NCI-H2171 (cell line): ENCODE data around the gene C1orf232.

Source experiments
- DNase-seq: peaks from one replicate; lab custom pipeline; 2025; lab: John Stamatoyannopoulos, UW

Gene C1orf232

DNA sequence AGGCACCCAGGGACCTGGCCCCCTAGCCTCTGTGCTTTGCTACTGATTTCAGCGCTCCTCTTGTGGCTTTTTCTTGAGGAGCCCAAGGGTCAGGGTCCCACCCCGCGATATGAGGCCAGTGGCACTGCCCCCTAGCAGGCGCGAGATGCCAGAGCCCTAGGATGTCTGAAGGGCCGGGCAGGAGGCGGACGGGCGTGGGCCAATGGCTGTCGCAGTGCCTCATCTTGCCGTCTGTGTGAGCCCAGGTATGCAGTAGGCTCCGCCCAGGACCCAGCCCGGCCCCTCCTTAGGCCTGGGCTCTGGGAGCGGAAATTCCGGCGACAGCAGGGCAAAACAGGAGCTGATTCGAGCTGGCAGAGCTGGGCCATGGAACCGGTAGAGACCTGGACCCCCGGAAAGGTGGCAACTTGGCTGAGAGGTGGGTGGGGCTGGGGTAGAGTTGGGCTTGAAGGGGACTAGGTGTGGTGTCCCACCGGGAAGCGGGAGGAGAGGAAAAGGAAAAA lies 8.5 kb upstream of the C1orf232 start, which contains the start of gene CNKSR1:
Gene CNKSR1, plus strand, starts transcription at position 310 of the 503 bp plus-strand sequence. Its CDS starts 57 bp downstream, at position 367.
- no peak for DNase-seq

DNA sequence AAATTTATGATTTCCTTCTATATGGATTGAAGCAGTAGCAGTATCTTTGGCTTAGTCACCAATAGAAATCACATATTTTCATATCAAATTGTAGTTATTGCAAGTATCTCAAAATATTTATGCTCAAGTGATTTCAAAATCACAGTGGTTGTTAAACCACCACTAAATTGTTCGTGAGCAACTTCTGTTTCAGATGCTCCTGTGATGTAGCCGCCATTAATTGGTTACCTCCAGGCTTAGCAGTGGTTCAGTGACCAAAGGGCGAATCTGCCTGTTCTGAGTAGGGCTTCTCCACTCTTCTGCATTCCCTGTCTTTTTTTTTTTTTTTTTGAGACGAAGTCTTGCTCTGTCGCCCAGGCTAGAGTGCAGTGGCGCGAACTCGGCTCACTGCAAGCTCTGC lies 6.6 kb upstream of the C1orf232 start:
- DNase-seq, result no peak

DNA sequence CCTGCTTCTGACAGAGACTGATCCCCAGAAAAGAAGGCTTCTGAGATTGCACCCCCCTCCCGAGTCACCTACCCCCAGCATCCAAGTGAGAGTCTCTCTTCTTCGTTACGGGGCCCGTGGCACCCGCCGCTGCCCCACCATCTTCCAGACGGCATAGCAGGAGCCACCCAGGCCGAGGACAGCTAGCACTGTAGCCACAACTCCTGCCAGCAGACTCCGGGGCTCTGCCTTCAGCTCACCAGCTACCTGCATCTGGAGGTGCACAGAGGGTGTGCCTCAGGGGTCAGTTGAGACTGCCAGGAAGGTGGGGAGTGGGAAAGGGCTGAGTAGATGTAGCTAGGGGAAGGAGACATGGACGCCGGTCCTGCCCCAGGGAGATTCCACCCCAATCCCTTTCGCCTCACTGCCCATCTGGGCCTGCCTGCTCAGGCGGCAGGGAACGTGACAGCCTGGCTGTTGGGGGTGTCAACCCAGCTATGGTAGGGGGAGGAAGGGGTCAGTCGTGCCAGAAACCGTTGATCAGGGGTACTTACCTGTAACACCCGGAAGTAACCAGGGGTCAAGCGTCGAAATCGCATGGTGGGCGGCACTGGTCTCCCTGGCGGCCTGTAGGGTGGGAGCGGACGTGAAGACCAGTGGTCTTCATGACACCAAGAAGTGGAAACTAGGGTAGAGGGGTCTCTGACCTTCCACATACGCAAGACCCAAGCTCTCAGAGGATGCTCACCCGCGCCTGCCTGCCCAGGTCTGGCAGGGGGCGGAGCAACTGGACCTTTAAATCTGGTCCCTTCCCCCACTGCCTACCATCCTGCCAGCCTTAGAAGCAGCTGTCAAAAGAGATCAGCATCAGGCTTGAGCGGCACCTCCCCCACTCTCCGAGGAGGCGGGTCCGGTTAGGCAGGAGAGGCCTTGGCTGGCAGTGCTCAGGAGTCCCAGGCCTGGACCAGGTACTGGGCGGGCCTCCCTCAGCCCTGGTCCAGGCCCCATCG lies 2.6 kb upstream of the C1orf232 start, which contains the start of gene ZNF593OS:
Gene ZNF593OS, minus strand, starts transcription at position 749 of the 989 bp plus-strand sequence. Its CDS starts 171 bp downstream, at position 578.
- DNase-seq, result no peak

DNA sequence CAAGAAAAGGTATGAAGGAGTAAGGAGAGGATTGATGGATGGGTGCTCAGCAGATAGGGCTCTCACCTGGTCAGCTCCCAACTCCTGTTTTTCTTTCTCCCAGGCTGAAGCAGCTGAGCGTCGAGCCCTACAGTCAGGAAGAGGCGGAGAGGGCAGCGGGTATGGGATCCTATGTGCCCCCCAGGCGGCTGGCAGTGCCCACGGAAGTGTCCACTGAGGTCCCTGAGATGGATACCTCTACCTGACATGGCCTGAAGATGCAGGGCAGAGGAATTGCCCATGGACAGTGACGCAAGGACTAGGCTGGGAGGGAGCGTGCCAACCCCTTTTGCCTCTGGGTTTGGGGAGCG lies 1.7 kb upstream of the C1orf232 start:
- no peak for DNase-seq

DNA sequence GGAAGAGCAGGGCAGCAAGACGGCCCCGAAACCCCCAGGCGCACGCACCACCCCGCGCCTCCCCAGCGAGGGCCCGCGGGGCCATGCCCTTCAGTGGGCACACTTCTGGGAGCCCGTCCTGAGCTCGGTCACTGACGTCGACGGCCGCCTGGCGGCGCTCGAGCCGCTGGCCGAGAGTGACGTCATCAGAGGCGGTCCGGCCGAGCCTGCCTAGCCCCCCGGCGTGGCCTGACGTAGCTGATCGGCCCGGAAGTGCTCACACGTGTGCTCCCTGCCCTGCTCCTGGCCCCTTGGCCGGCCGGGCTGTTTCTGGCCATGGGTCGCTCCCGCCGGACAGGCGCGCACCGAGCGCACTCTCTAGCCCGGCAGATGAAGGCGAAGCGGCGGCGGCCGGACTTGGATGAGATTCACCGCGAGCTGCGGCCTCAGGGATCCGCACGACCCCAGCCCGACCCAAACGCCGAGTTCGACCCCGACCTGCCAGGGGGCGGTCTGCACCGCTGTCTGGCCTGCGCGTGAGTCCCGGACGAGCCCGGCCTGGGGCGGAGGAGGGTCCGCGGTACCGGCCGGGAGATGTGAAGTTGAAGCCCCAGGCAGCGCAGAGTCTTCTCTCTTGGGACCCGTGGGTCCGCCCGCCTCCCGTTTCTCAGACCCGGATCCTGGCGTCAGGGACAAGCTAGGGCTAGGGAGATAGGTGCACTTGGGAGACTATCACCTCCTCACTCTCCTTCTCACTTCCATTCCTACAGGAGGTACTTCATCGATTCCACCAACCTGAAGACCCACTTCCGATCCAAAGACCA lies 1.1 kb upstream of the C1orf232 start, which contains the start of gene ZNF593:
Gene ZNF593, plus strand, starts transcription at position 240 of the 803 bp plus-strand sequence. Its CDS starts 76 bp downstream, at position 316.
- peak; percentile 78 for DNase-seq

DNA sequence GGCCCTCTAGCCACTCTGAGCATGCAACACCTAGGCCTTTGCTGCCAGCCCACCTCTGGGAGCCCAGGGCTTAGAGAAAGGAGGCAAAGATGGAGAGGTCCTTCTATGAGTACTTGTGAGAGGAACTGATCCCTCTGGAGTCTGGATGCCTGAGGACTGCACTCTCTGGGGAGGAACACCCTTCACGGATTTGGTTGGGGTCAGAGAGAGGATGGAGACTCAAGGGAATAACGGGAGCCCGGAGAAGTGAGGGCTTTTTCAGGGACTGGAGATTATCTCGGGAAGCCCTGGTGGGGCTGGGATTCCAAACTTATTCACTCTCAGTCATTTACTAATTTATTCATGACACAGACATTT lies 413 bp upstream of the C1orf232 start:
- DNase-seq, result no peak

DNA sequence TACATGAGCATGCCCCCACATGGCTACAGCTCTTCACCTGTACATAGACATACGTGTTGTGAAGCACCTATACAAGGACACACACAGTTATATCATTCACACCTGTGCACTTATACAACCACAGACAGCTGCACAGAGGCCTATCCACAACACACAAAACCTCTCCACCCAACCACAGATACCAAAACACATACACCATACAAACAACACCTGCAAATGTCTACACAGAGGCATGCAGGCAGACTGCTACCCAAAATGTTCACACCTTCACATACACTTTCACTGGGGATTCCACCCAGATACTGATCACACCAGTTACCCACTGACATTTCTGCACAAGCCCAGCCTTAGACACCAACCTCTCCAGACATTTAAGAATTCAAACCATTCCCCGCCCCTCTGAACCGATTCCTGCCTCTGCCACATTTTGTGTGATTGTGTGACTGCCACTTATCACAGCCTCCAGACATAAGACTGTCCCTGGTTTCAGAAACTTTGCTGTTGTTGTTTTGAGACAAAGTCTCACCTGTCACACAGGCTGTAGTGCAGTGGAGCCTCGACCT lies 2.0 kb downstream of the C1orf232 start:
- DNase-seq, result no peak

DNA sequence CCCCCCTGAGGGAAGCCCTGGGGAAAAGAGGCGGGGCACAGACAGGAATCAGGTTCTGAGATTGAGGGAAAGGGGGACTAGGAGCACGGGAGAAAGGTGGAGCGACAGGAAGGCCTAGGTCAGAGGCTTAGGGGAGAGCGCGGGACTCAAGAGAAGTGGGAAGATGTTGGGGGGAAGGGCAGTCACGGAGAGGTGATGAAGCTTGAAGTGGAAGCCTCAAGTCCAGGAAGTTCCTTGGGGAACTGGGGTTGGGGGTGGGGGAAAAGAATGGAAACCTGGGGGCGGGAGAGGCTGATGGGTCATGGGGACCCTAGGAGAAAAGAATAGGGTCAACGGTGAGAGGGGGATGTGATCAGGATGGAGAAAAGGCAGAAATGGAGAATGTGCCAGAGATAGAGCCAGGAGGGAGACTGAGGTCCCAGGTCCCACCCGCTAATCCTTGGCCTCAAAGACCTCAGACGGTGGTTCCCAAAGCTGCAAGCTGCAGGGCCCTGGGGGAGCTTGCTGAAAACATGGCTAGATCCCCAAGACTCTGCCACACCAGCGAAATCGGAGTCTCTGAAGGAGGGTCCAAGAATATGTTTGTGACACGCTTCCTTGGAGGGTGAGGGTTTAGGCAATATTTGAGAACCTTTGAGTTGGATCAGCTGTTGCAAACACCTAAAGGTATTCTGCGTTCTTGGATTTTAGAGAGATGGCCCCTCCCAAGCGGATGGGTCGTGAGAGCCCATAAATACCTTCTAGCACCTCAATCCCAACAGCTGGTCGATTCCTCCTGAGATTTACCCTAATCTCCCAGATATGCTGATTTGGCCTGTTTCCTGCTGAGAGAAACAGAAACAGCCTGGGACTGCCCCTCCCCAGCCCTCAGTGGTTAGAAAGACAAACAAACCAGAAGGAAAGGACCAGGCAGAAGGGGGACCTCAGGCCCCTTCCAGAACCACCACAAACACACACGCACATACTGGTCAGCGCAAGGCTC lies 3.6 kb downstream of the C1orf232 start:
- DNase-seq, result peak; percentile 3

DNA sequence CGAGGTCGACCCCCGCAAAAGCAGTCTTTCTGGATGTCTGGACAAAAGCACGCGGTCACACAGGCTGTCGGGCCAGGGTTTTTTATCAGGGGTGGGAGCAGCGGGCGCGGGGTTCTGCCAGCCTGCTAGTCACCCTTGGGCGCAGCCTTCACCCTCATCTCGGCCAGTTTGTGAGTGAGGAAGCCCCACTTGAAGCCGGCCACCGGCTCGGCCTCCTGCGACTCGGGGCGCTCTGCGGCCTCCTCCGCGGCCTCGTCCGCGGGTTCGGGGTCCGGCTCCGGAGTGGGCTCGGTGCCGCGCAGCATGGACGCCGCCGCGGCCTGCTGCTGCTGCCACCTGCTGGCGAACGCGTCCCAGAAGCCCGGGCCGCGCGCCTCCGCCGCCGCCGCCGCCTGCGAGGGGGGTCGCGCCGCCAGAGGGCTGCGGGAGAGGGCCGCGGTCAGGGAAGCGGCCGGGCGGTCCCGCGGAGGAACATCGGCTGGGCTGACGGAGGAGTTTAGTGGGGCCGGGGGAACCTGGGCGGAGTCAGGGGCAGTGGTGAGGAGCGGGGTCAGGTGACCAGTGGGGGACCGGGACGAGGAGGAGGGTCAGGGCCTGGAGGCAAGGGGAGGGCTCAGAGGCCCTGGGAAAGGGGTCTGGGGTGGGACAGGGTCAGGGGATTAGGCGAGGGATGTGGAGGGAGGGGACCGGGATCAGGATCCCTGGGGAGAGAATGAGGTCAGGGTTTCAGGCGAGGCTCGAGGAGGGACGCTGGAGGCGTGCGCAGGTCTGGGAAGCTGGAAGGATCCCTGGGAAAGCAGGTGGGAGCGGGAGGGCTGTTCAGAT lies 4.5 kb downstream of the C1orf232 start:
- peak; percentile 29 for DNase-seq

DNA sequence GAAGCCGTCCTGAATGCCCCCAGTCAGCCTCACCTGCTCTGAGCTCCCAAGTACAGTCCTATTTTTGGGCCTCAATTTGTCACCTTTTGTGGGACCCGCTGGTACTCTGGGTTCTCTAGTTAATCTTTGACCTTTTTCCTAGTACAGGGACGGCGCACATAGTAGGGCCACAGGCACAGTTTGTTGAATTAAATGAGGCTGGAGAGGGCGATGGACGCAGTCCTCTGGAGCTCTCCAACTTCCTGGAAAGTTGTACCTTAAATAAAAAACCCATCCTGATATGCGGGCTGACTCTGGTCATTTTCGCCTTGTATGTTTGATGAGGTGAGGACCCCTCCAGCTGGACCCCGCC lies 5.1 kb downstream of the C1orf232 start:
- no peak for DNase-seq

DNA sequence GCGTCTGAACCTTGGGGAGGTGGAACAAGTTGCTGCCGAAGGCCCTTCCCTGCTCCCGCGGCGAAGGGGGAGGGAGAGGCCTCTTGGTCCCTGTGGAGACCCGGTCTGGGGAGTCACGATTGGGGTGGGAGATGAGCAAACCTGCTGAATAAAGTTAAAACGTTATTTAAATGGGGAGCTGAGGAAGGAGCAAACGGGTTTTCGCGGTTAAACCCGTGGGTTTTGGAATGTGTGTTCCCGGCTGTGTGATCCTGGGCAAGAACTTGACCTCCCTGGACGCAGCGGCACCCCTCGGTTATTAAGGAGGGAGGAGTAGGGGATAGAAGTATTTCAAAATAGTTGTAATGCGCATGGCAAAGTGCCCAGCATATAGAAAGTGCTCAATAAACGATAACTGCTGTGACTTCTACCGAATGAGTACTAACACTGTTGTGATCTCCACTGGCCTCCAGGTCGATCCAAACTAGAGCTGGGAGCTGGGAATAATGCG lies 6.5 kb downstream of the C1orf232 start:
- DNase-seq, result no peak

DNA sequence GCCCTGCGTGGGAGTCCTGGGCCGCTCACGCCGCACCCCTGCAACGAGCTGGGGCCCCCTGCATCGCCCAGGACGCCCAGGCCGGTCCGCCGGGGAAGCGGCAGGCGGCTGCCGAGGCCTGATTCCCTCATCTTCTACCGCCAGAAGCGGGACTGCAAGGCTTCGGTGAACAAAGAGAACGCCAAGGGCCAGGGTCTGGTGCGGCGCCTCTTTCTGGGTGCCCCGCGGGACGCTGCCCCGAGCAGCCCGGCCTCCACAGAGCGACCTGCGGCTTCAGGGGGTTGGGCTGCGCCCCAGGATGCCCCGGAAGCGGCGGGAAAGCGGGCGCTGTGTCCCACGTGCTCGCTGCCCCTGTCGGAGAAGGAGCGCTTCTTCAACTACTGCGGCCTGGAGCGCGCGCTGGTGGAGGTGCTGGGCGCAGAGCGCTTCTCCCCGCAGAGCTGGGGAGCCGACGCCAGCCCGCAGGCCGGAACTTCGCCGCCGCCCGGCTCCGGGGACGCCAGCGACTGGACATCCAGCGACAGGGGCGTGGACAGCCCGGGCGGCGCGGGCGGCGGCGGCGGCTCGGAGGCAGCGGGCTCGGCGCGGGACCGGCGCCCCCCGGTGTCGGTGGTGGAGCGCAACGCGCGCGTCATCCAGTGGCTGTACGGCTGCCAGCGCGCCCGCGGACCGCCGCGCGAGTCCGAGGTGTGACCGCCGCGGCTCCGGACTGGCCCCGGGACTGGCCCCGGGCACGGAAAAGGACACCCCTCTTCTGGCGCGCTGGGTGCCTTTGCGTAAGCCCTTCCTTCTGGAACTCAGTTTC lies 7.1 kb downstream of the C1orf232 start:
- DNase-seq, result no peak

DNA sequence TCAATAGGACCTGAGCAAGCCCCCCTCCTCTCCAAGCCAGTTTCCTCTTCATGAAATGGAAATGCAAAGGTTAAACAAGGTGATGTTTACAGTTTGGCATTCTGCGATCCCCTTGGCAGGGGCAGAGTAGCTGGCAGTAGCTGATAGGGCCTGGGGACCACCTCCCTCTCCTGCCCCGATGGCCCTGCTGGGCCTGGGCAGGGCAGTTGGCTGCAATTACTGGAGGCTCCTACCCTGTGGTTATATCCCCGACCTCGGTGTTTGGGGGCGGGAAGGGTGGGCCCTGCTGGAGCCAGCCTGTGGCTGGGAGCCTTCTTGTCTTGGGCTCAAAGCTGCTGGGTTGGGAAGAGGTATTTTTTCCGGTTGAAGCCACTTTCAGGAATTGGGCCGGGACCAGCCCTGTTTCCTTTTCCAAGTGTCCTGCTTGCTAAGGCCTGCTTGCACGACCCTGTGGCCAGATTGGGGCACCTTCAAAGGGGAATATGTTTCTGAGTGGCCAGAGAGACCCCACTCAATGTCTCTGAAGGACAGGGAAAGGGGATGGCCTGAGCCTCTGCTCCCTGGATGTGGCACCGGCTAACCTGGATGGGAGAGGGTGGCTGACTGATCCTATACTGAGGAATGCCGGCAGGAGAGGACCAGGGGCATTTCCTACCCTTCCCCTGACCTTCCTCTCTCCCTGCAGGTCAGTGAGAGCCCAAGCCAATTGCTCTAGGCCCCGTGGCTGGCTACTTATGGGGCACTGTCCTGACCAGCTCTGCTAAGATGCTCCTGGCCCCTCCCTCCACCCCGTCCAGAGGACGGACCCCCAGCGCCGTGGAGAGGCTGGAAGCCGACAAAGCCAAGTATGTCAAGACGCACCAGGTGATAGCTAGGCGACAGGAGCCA lies 8.0 kb downstream of the C1orf232 start:
- no peak for DNase-seq

DNA sequence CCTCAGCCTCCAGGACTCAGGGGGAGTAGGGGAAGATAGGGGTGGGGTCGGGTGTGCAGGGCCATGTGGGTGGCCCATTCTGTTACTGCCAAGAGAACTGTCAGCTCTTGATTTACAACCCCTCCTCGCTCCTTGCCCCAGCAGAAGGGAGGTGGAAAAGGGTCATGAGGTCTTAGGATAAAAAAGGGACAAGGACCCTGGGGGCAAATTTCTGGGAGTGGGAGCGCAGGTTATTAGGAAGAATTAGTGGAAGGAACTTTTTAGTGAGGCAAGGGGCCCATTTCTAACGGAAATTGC lies 9.1 kb downstream of the C1orf232 start:
- no peak for DNase-seq

DNA sequence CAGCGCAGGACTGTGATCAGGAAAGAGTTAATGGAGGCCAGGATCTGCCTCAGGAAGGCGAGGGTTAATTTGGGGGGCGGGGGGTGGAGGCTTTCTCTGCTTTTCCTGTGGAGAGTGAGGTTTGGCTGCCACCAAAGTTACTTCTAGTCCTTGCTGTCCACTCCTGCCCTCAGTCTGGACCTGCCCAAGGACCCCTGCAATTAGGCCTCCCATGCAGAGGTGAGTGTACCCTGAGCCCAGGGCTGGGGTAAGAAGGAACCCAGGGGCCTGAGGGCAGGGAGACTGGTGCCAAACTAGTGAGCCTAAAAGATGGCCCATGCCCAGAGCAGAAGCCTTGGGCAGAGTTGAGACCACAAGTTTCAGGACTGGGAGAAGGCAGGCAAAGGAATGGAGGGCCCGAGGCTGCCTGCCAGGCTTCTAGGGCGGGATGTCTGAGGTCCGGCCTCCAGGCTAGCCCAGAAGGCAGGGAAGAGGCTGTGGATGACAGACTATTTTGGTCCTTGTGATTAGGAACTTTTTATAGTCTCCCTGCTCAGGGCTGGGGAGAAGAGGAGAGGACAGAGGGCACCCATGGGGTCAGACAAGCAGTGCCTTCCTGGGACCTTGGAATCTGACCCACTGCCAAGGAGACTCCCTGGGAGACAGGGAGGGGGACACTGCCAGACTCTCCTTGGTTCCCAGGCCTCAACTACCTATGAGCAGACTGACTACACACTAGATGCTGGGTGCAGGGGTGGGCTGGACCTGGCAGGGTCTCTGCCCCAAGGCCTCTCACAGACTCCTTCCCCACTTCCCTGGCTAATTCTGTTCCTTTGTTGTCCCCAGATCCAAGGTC lies 9.6 kb downstream of the C1orf232 start, which contains the start of gene FAM110D:
Gene FAM110D, plus strand, starts transcription at position 172 of the 835 bp plus-strand sequence. CDS start 2,213 bp downstream, outside the sequence.
- DNase-seq, result no peak

DNA sequence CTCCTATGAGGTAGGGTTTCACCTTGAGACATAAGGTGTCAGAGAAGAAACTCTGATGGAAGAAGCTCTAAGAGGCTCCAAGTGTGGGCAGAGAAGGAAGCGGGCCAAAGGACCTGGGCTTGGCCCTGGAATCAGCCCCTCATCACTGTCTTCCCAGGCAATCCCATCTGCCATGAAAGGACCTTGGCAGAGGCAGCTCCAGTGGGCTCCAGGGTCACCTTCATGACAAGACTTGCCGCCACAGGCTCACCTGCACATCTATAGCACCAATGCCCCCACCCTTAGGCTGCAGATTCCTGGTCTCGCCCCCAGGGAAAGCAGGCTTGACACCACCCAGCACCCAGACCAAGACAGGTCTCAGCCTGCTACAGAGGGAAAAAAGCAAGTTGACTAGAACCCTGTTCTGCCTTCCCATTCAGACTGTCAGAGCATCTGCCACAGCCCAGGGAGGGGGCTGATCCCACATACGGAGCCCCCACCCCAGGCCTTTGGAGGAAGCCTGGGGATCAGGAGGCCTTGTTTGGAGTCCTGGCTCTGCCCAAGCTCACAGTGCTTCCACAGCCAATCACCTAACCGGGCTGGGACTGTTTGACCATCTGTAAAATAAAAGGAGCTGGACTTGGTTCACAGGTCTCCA lies 10.4 kb downstream of the C1orf232 start:
- no peak for DNase-seq
